ENCODE data around the gene ADAMTS9. TPM values are rescaled to one million over a fixed set of nuclear protein-coding genes. Genes with fewer than 3 reads are reported as not detected.

The ADAMTS9 gene
- total and polyA plus RNA-seq, 2 experiments from 2014 or later, result 0.31 to 0.81 TPM

- H3K36me3 Mint-ChIP-seq (ENCODE audit: low read depth), result no peaks in the 10 kb centered on the region
- H3K79me2 ChIP-seq (replicated peaks; ENCODE audit: insufficient read depth), result no peaks in the 10 kb centered on the region
Measured at GRCh38 chr3:64667138-64667537, 20.7 kb downstream of the ADAMTS9 start.

More at GRCh38 chr3:64667138-64667537, 20.7 kb downstream of the ADAMTS9 start:
- H3K4me2 ChIP-seq, result no peak overlapping the region
- H3K27me3 ChIP-seq (ENCODE audit: insufficient read depth), result no peaks in the 10 kb centered on the region
- DNase-seq (ENCODE audit: low spot score) (no peak), ATAC-seq (no peak)
- H2AFZ ChIP-seq, result no peak overlapping the region
- no peaks in the 10 kb centered on the region for H3K9me3 Mint-ChIP-seq
- no peak overlapping the region for H3K27ac Mint-ChIP-seq
- peaks cover 17% of the 10 kb centered on the region for H3K4me1 Mint-ChIP-seq
- no peaks in the 10 kb centered on the region for H3K9me2 ChIP-seq (ENCODE audit: insufficient read depth)
- no peaks in the 10 kb centered on the region for H3K27me3 Mint-ChIP-seq (ENCODE audit: insufficient read depth, low read depth, poor library complexity)
- no peaks in the 10 kb centered on the region for H3F3A ChIP-seq (replicated peaks; ENCODE audit: low read depth)
- no peak overlapping the region for H3K27ac ChIP-seq (ENCODE audit: low read depth)
- TF ChIP-seq STAT1 (IDR thresholded peaks at IDR 0.05; ENCODE audit: unreplicated experiment) (no peak), NANOG (IDR thresholded peaks at IDR 0.05; ENCODE audit: borderline replicate concordance) (no peak), POLR2AphosphoS5 (IDR thresholded peaks at IDR 0.05; ENCODE audit: low read depth) (no peak), JUNB (IDR thresholded peaks at IDR 0.05; ENCODE audit: unreplicated experiment) (no peak), ZNF114 (CRISPR knock-in tag; IDR thresholded peaks at IDR 0.05) (no peak), CREB1 (CRISPR knock-in tag; IDR thresholded peaks at IDR 0.05; ENCODE audit: low read depth) (no peak), EZH2phosphoT487 (IDR thresholded peaks at IDR 0.05; ENCODE audit: unreplicated experiment) (no peak), ETS1 (IDR thresholded peaks at IDR 0.05) (no peak), CTCF (conservative IDR thresholded peaks at IDR 0.05; ENCODE audit: low read depth in 2 of 2) (no peak), ZNF331 (CRISPR knock-in tag; IDR thresholded peaks at IDR 0.05; ENCODE audit: low read depth) (no peak), REST (IDR thresholded peaks at IDR 0.05; ENCODE audit: unreplicated experiment) (no peak), EZH2 (IDR thresholded peaks at IDR 0.05; ENCODE audit: low read depth, unreplicated experiment) (no peak)
- TF ChIP-seq, protein P1, sequence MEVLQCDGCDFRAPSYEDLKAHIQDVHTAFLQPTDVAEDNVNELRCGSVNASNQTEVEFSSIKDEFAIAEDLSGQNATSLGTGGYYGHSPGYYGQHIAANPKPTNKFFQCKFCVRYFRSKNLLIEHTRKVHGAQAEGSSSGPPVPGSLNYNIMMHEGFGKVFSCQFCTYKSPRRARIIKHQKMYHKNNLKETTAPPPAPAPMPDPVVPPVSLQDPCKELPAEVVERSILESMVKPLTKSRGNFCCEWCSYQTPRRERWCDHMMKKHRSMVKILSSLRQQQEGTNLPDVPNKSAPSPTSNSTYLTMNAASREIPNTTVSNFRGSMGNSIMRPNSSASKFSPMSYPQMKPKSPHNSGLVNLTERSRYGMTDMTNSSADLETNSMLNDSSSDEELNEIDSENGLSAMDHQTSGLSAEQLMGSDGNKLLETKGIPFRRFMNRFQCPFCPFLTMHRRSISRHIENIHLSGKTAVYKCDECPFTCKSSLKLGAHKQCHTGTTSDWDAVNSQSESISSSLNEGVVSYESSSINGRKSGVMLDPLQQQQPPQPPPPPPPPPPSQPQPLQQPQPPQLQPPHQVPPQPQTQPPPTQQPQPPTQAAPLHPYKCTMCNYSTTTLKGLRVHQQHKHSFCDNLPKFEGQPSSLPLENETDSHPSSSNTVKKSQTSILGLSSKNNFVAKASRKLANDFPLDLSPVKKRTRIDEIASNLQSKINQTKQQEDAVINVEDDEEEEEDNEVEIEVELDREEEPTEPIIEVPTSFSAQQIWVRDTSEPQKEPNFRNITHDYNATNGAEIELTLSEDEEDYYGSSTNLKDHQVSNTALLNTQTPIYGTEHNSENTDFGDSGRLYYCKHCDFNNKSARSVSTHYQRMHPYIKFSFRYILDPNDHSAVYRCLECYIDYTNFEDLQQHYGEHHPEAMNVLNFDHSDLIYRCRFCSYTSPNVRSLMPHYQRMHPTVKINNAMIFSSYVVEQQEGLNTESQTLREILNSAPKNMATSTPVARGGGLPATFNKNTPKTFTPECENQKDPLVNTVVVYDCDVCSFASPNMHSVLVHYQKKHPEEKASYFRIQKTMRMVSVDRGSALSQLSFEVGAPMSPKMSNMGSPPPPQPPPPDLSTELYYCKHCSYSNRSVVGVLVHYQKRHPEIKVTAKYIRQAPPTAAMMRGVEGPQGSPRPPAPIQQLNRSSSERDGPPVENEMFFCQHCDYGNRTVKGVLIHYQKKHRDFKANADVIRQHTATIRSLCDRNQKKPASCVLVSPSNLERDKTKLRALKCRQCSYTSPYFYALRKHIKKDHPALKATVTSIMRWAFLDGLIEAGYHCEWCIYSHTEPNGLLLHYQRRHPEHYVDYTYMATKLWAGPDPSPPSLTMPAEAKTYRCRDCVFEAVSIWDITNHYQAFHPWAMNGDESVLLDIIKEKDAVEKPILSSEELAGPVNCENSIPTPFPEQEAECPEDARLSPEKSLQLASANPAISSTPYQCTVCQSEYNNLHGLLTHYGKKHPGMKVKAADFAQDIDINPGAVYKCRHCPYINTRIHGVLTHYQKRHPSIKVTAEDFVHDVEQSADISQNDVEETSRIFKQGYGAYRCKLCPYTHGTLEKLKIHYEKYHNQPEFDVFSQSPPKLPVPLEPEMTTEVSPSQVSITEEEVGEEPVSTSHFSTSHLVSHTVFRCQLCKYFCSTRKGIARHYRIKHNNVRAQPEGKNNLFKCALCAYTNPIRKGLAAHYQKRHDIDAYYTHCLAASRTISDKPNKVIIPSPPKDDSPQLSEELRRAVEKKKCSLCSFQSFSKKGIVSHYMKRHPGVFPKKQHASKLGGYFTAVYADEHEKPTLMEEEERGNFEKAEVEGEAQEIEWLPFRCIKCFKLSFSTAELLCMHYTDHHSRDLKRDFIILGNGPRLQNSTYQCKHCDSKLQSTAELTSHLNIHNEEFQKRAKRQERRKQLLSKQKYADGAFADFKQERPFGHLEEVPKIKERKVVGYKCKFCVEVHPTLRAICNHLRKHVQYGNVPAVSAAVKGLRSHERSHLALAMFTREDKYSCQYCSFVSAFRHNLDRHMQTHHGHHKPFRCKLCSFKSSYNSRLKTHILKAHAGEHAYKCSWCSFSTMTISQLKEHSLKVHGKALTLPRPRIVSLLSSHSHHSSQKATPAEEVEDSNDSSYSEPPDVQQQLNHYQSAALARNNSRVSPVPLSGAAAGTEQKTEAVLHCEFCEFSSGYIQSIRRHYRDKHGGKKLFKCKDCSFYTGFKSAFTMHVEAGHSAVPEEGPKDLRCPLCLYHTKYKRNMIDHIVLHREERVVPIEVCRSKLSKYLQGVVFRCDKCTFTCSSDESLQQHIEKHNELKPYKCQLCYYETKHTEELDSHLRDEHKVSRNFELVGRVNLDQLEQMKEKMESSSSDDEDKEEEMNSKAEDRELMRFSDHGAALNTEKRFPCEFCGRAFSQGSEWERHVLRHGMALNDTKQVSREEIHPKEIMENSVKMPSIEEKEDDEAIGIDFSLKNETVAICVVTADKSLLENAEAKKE (CRISPR knock-in tag; IDR thresholded peaks at IDR 0.05), result no peak
- no peaks in the 10 kb centered on the region for H3K36me3 ChIP-seq (ENCODE audit: insufficient read depth)
- H3K4me3 ChIP-seq, result no peak overlapping the region
- H3K4me3 Mint-ChIP-seq, result no peak overlapping the region
- 0 out of 2 replicates have a peak, but pooled peaks cover 4% of the 10 kb centered on the region for H4K20me1 ChIP-seq (replicated peaks; ENCODE audit: insufficient read depth)
- H3K4me1 ChIP-seq (ENCODE audit: insufficient read depth), result no peaks in the 10 kb centered on the region
